Fibroblast of peridontal ligament (primary cell): ENCODE measurements around the gene HSD17B12.
"Not testable (repeated sequence)": the region's sequence is repeated elsewhere in the genome, so short reads cannot be mapped to it uniquely, and the experiment has no call there.

Experiments
- DNase-seq: peaks from one replicate; pipeline ENCODE4 v3.0.0-alpha.2; 2010; ENCODE audit errors: extremely low read depth

The HSD17B12 gene

DNA sequence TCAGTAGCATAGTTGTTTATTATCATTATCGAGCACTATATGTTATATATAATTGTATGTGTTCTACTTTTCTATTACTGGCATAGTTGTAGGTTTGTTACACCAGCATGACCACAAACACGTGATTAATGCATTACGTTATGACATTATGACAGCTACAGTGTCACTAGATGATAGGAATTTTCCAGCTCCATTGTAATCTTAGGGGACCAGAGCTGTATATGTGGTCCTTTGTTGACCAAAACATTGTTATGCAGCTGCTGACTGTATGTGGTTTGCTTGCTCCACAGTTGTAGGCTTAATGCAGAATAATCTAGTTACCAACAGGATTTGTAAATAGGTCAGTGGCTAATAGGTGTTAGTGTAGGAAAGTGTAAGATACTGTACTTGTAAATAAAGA is 66.1 kb downstream of the HSD17B12 start:
- DNase-seq, result no peak

DNA sequence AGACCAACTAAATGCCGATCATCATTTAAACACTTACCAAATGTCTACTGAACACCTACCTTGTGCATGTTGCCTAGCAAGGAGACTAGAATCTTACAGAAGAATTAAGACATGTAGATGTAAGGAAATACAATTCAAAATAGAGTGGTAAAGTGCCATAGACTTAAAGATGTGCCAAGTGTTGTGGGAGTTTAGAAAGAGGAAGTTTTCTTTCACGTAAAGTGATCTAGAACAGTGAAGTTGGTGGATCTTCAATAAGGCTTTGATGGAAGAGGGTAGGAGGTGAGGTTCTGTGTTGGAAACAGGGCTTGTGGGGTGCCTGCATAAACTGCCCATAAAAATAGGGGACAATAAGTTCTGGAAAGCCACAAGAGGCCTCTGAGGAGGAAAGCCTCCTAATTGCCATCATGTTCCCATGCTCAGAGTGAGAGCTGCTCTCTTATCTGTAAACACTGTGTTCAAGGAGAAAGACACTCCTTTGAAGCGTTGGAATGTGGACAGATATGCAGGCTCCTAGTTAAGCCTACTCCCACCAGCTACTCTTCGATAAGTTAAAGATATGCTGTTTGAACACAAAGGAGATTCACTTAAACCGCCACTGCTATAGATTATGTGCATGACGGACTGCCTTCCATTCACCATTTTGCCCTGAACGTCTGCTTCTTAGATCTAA is 66.7 kb downstream of the HSD17B12 start:
- DNase-seq, result no peak

DNA sequence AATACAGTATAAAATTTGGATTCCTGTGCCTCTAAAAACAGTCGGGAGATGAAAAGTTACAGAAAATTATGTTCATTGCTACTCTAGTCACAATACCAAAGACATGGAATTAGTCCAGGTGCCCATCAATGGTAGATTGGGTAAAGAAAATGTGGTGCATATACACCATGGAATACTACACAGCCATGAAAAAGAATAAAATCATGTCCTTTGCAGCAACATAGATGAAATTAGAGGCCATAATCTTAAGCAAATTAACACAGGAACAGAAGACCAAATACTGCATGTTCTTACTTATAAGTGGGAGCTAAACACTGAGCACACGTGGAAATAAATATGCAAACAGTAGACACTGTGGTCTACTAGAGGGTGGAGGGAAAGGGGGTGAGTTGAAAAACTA is 67.6 kb downstream of the HSD17B12 start:
- DNase-seq, result no peak

DNA sequence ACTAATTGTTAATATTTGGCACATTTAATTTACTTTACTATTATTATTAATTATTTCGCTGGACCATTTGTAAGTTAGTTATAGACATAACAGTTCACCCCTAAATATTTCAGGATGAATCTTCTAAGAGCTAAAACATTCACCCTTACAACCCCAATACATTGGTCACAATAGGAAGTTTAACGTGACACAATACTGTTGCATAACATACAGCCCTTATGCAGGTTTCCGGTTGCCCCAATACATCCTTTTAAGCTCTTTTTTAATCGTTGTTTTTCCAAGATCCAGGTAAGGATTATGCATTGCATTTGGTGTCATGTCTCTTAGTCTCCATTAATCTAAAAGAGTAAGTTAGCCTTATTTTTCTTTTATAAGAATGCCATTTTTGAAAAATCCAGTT is 71.2 kb downstream of the HSD17B12 start:
- no peak for DNase-seq

DNA sequence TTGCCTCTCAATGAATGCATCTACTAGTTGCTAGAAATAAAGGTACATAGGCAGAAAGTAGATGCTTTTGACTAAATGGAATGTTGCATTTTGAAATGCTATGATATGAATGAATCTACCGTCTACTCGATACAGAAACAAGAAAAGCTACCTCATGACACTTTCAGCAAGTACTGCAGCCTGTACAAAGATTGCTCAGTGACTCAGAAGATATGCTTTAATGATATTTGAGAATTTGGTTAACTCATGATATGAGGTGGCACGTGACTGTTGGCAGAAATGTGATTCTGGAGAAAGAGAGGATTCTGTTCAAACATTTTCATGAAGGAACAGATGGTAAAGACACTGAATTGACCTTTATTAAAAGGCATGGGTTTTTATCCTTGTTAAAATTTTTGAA is 76.0 kb downstream of the HSD17B12 start:
- peak; percentile 85 for DNase-seq

DNA sequence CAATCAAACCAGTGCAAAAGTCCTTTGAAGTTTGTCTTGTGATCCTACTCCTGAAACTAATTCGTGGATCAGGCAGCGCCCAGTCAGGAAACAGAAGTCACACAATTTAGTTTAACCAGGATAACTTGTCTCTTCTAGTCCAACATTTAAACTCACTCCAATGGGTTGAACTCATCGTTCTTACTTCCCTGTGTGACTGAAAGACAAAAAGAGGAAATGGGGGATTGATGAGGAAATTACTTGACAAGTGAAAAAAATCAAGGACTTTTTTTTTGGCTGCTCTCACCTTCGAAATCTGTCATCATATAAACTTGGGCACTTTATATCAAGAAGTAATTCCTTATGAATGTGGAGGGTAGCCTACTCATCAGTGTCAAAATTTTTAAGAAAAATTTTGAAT is 78.4 kb downstream of the HSD17B12 start:
- DNase-seq, result no peak

DNA sequence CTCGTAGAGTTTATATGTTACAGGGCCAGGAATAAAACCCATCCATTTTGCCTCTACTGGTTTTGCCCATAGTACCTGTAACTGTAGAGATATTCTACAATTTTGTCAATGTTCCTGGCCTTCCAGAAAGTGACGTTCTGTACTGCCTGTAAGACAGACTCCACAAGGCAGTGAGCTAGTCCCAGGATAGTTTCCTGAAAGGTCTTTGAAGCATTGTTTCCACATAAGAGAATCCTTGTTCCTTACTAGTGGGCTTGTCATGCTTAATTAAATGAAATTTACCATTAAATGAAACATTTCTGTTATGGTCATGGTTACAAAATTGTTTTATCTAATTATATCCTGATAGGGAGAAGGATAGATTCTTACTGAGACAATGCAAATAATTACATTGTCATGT is 80.4 kb downstream of the HSD17B12 start:
- no peak for DNase-seq

DNA sequence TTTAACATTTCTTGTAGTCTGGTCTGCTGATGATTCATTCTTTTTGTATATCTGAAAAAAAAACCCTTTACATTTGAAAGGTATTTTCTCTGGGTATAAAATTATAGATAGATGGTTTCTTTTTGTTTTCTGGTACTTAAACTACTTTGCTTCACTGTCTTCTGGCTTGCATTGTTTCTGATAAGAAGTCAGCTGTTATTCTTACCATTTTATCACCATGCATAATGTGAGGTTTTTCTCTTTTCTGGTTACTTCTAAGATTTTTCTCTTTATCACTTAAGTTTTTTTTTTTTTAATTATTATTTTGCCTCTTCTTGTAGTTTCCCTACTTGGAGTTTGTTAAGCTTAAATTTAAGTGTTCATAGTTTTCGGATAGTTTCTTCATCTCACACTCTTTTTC is 84.7 kb downstream of the HSD17B12 start:
- DNase-seq, result no peak

DNA sequence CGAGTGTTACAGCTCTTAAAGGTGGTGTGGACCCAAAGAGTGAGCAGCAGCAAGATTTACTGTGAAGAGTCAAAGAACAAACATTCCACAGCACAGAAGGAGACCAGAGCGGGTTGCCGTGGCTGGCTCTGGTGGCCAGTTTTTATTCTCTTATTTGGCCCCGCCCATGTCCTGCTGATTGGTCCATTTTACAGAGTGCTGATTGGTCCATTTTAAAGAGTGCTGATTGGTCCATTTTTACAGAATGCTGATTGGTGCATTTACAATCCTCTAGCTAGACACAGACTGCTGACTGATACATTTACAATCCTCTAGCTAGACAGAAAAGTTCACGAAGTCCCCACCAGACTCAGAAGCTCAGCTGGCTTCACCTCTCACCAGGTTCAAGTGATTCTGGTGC is 88.1 kb downstream of the HSD17B12 start:
- not testable (repeated sequence) for DNase-seq

DNA sequence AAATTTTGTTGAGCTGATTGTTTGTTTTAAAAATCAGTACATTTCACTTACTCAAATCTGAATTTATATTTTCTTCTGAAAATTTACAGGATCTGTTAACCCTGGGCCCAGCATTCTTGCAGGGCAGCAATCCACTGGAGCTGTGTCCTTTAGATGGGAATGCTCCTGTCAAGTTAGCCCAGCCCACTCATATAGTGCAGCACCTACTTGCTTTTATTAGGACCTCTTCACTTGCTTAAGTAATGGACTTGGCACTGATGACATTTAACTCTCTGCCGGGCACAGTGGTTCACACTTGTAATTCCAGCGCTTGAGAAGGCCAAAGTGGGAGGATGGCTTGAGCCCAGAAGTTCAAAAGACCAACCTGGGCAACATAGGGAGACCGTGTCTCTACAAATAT is 89.6 kb downstream of the HSD17B12 start:
- no peak for DNase-seq

DNA sequence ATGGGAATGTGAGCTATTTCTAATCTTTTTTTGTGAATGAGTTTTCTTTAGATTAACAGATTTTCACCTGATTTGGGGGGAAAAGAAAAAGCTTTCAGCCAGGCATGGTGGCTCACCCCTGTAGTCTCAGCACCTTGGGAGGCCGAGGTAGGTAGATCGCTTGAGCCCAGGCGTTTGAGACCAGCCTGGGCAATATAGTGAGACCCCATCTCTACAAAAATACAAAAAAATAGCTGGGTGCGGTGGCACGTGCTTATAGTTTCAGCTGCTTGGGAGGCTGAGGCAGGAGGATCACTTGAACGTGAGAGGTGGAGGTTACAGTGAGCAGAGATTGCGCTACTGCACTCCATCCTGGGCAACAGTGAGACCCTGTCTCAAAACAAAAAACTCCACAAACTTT is 92.2 kb downstream of the HSD17B12 start:
- no peak for DNase-seq

DNA sequence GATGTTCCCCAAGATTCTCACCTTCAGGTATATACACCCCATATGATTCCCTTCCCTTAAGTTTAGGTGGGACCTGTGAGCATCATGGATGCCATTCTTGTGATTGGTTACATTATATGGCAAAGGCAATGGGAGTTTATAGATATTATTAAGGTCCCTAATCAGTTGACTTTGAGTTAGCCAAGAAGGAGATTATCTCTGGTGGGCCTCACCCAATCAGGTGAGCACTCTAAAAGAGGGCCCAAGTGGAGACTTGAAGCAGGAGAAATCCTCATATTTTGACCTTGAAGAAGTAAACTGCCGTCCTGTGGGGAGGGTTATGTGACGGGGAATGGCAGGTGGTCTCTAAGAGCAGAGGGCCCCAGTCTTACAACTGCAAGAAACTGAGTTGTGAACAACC is 94.2 kb downstream of the HSD17B12 start:
- no peak for DNase-seq

DNA sequence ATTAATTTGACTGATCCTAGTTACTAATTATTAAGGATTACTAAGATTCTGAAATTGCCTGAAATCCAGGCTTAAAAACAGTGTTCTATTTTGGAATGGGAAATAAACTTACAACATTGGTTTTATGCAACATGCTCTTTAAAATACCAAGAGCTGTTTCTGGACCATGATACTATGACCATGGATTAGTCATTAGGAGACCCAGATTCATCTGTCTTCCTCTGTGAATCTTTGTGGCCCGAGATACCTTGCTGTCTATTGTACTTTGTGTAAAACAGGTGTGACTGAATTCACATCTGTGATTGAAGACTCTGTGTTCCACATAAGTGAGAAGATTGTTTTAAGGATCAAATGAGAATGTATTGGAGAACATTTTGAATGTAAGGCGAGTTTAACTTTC is 98.8 kb downstream of the HSD17B12 start:
- no peak for DNase-seq

DNA sequence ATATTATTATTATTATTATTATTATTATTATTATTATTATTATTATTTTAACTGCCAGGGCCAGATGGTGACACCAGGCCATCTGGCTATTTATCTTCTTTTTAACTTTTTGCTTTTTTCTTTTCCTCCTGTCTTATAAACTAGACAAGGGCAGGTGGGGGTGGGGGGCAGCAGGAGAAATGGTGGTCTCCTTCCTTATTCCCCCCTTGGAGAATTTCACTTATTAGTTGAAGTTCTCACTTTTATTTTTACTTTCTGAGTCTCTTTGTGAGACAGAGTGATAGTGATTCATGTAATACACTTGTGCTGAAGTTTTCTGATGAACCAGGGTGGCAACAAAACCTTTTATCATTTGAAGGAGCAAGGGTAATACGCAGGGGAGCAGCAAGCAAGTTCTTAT is 103.8 kb downstream of the HSD17B12 start:
- no peak for DNase-seq

DNA sequence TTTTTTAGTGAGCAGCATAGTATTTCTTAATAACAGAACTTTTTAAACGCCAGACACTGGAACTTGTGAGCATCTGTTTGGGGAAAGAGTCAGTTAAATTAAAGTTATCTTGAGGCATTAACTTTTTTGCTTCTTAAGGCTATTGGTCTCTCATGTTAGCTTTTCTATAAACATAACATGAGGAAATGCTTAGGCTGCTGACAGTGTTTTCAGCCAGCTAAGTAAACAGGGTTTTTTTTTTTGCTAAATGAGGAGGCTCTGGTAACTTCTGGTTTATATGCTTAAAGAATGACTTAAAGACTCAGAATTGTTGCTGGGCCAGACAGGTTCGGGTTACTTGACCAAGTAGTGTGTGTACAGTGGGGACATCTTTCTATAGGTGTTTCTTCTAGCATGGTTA is 104.3 kb downstream of the HSD17B12 start:
- peak; percentile 62 for DNase-seq

DNA sequence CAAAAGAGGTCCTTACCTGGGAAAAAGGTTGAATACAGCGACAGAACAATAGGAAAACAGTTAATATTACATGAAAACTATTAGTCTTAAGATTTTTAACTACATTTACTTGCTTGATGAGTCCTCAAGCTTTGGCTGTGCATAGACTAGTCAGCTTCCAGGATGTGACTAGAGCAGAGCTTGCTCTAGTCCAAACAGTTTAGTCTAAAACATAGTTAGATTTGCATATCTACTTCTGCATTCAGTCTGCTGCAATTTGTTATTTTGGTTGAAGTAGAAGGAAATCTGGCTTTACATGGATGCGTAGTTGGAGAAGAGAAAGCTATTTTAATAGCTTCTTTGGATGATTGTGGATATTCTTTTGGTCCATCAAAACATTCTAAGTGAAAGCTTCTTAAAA is 104.8 kb downstream of the HSD17B12 start:
- no peak for DNase-seq

DNA sequence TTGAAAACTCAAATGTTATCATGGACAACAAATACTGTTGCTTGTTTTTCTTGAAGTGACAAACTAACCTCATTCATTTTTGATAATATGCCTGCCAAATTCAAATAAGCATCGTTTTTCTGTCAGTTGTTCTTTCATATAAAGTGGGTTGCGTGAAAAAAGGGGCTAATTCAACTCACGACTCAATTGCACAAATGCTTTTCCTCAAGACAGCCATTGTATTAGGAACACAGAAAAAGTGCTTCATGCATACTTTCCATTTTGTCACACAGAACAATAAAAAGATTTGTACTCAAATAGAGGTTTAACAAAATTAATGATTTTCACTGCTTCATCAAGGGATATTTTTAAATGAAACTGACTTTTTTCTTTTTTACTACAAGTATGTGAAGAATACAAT is 105.5 kb downstream of the HSD17B12 start:
- no peak for DNase-seq

DNA sequence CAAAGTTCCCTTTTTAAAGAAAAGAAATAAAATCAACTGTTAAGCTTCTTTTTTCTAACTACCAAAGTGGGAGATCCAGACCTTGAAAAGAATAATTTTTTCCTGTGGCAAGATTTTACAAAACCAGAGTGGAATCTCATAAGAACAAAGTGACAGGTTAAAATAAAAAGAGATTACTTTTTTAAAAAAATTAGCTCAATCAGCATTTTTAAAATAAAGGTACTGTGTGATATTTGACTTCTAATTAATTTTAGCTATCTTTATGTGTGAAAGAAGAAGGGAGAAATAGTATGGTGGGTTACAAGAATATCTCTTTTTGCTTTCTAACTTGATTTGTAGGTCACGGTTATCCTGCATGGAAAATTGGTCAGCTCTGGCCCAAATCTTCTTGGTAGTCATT is 107.3 kb downstream of the HSD17B12 start:
- no peak for DNase-seq

DNA sequence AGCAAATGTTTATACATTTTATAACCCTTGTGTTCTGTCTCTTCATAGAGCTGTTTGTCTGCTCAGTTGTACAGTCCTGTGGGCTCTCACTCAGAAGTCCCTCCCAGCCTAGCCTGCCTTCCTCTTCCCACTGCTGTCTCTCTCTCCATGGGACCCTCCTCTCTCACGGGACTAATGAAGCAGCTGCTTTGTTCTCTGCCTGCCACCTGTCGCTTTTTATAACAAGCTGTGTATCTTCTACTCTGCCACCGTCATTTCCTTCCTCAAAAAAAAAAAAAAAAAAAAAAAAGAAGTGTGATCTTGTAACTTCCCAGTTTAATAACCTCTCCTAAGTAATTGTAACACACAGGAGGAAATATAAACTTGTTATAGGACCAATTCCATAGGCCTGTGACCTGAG is 107.9 kb downstream of the HSD17B12 start:
- DNase-seq, result no peak

DNA sequence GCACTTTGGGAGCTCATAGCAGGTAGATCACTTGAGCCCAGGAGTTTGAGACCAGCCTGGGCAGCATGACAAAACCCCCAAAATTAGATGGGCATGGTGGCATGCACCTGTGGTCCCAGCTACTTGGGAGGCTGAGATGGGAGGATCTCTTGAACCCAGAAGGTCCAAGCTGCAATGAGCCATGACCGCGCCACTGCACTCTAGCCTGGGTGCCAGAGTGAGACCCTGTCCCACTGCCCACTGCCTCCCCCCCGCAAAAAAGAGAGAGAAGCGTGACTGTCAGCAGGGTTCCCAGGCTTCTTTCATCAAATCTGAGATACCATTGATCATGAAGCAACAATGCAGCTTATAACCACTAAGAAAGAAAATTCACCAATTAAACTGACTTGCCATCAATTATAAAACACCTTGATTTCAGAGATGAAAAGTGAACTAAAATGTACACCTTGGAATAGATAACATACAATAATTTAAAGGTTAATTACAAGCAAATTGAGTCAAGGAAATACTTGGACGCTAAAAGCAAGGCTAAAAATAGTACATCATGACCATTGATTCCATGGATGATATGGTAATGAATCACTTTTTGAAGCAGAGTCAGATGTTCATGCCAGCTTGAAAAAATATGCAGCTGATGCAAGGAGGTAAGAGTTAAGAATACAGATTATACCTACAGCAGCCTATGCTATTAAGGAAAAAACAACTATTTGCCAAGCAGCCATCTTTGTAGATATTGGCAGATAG is 109.3 kb downstream of the HSD17B12 start:
- DNase-seq, result peak; percentile 83

DNA sequence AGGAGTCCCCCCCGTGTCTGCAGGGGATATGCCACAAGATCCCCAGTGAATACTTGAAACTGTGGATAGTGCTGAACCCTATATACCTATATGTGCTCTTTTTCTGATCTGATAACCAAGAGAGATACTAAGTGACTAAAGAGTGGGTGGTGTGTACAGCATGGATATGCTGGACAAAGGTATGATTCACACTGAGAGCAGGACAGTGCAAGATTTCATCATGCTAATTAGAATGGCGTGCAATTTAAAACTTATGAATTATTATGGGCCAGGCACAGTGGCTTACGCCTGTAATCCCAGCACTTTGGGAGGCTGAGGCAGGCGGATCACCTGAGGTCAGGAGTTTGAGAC is 109.9 kb downstream of the HSD17B12 start:
- DNase-seq, result peak; percentile 16

DNA sequence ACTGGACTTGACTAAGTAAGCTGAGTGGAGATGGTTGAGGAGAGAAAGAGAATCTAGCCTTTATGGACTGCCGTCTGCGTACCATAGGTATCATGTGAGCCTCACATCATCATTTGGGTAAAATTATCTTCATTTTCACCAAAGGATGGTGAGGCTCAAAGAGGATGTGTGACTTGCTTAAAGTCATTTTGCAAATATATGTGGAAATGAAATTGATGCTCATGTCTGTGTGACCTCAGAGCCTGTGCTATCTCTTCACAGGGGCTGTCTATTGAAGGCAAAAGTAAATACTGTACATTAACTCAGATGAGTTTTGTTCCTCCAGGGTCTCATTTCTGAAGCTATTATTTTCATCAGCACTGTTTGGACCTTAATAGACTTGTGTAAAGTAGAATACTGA is 116.8 kb downstream of the HSD17B12 start:
- no peak for DNase-seq

DNA sequence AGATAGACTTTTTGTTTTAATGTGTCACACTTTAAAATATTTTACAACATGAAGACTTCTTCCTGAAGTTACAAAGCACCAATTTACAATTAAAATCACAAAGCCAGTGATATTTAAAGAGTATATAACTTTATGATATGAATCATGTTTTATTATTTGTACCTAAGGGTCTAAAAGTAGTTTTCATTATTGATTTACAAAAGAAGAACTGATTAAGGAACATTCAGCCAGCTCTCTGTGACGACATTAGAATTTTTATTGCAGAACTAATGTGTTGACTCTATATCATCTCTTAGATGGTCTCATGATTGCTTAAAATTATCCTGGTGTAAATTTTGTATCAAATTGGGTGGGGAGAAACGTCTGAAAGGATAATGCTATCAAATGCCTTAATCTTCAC is 117.3 kb downstream of the HSD17B12 start:
- DNase-seq, result no peak

DNA sequence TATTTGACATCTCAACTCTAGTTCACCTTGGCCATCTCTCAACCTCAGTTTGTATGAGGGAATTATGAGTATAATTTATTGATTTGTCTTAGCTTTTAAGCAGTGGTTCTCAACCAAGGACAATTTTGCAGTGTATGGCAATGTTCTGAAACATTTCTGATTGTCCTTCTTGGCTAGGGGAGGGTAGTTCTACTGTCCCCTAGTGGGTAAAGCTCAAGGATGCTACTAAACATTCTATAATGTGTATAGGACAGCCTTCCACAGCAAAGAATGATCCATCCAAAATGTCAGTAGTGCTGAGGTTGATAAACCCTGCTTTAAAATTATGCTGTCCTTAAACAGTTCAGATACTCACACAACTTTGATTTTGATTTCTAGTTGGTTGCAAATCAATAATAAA is 122.0 kb downstream of the HSD17B12 start:
- peak; percentile 27 for DNase-seq
